ENCODE data around the gene CAPN12. TPM values are rescaled to one million over a fixed set of nuclear protein-coding genes. Genes with fewer than 3 reads are reported as not detected.

Gene CAPN12
- total RNA-seq, 1 experiment from 2014 or later = 8.8 TPM

GRCh38 chr19:38714354-38714778 lies 29.9 kb downstream of the CAPN12 start:
- BruUV-seq (replicated peaks) = no TSS peak
- DNase-seq (ENCODE audit: low read depth, low spot score) = no peak
- no peaks in the 10 kb centered on the region for H4K20me1 ChIP-seq (ENCODE audit: insufficient read depth)

DNA sequence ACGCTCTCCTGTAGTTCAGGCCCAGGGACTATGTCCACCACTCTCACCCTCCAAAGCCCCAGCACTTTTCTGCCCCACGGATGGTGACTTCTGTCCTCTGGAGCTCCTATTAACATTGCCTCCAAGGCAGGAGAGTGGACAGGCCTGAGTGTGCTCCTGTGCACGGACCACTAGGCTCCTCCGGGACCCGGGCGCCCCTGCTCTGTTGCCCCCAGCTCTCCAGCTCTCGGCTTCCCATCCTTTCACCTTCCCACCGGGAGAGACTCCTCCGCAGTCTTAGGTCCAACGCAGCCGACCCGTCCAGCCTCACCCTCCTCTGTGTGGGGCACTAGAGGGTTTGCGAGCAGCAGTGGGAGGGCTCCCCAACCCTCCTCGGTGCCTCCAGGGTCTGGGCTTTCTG lies 30.4 kb downstream of the CAPN12 start:
- Histone ChIP-seq H4K20me1 (ENCODE audit: insufficient read depth) (no peaks in the 10 kb centered on the region), H3K36me3 (ENCODE audit: control insufficient read depth in 1 of 2, insufficient read depth in 2 of 2, low read length in 2 of 2) (peaks cover 33 to 73% of the 10 kb centered on the region in 2 experiments), H2AFZ (ENCODE audit: low read depth, low read length, poor library complexity, severe bottlenecking) (no peak overlapping the region), H3K4me1 (ENCODE audit: control insufficient read depth in 1 of 2, insufficient read depth in 2 of 2, low read length in 2 of 2) (no peaks in the 10 kb centered on the region; a peak in 1 of 4 replicates), H3K9me3 (ENCODE audit: control insufficient read depth in 1 of 2, insufficient read depth in 1 of 2, low read depth in 1 of 2, low read length in 2 of 2) (no peaks in the 10 kb centered on the region), H3K9ac (ENCODE audit: low read length) (no peak overlapping the region), H3K79me2 (ENCODE audit: insufficient read depth, low read length) (peaks cover 20% of the 10 kb centered on the region; the same call in 1 of the 2 replicates), H3K9me2 (ENCODE audit: insufficient read depth) (no peaks in the 10 kb centered on the region), H3K4me2 (ENCODE audit: low read length) (no peak overlapping the region), H3K27ac (ENCODE audit: low read depth, low read length) (no peak overlapping the region), H3K4me3 (replicated peaks in 1 of 2; ENCODE audit: low read depth in 1 of 2, low read length in 2 of 2) (no peak overlapping the region), H3K27me3 (ENCODE audit: insufficient read depth, low read length) (no peaks in the 10 kb centered on the region)
- ChIA-PET RAD21 (ENCODE audit: low non-redundant PET in 1 of 2, low total read pairs in 2 of 2, uncharacterized antibody in 2 of 2, unreplicated experiment in 2 of 2) (no interaction called here), POLR2A (no interaction called here), CTCF (no interaction called here)
- ATAC-seq = no peak
- intact Hi-C loops (cut with micrococcal nuclease) = no loop called here
- DNase-seq (ENCODE audit: low read depth, low spot score) = no peak
- no TSS peak for BruUV-seq (replicated peaks)
- TF ChIP-seq CTCF (IDR thresholded peaks at IDR 0.05 in 2 of 3, conservative IDR thresholded peaks at IDR 0.05 in 1 of 3; ENCODE audit: borderline replicate concordance in 1 of 3, insufficient read depth in 1 of 3, low read depth in 2 of 3, low read length in 2 of 3) (no peak), JUND (IDR thresholded peaks at IDR 0.05) (no peak), FOSL1 (IDR thresholded peaks at IDR 0.05; ENCODE audit: low read depth) (no peak), ZBTB33 (IDR thresholded peaks at IDR 0.05; ENCODE audit: extremely low read depth, insufficient replicate concordance, low read length) (no peak), SP1 (IDR thresholded peaks at IDR 0.05; ENCODE audit: low read depth) (no peak), SRF (IDR thresholded peaks at IDR 0.05; ENCODE audit: low read depth) (no peak), POLR2A (IDR thresholded peaks at IDR 0.05; ENCODE audit: borderline replicate concordance, extremely low read depth, insufficient read depth, insufficient read length) (no peak), YY1 (IDR thresholded peaks at IDR 0.05; ENCODE audit: extremely low read depth, insufficient replicate concordance, low read depth, low read length) (no peak), ELF1 (IDR thresholded peaks at IDR 0.05; ENCODE audit: borderline replicate concordance, low read depth) (no peak), SIN3A (IDR thresholded peaks at IDR 0.05; ENCODE audit: low read depth) (no peak)

More at GRCh38 chr19:38714354-38714778, 29.9 kb downstream of the CAPN12 start:
- Histone ChIP-seq H3K27me3 (ENCODE audit: insufficient read depth, low read length) (no peaks in the 10 kb centered on the region), H2AFZ (ENCODE audit: low read depth, low read length, poor library complexity, severe bottlenecking) (no peak overlapping the region), H3K4me3 (replicated peaks in 1 of 2; ENCODE audit: low read depth in 1 of 2, low read length in 2 of 2) (no peak overlapping the region), H3K9me2 (ENCODE audit: insufficient read depth) (no peaks in the 10 kb centered on the region), H3K9me3 (ENCODE audit: control insufficient read depth in 1 of 2, insufficient read depth in 1 of 2, low read depth in 1 of 2, low read length in 2 of 2) (no peaks in the 10 kb centered on the region), H3K79me2 (ENCODE audit: insufficient read depth, low read length) (peaks cover 19% of the 10 kb centered on the region; the same call in 1 of the 2 replicates), H3K4me1 (ENCODE audit: control insufficient read depth in 1 of 2, insufficient read depth in 2 of 2, low read length in 2 of 2) (no peaks in the 10 kb centered on the region; a peak in 1 of 4 replicates), H3K9ac (ENCODE audit: low read length) (no peak overlapping the region), H3K27ac (ENCODE audit: low read depth, low read length) (no peak overlapping the region), H3K4me2 (ENCODE audit: low read length) (no peak overlapping the region), H3K36me3 (ENCODE audit: control insufficient read depth in 1 of 2, insufficient read depth in 2 of 2, low read length in 2 of 2) (peaks cover 29 to 71% of the 10 kb centered on the region in 2 experiments)
- intact Hi-C loops (cut with micrococcal nuclease) = no loop called here
- TF ChIP-seq SIN3A (IDR thresholded peaks at IDR 0.05; ENCODE audit: low read depth) (no peak), ZBTB33 (IDR thresholded peaks at IDR 0.05; ENCODE audit: extremely low read depth, insufficient replicate concordance, low read length) (no peak), CEBPB (IDR thresholded peaks at IDR 0.05; ENCODE audit: low read depth) (no peak), RAD21 (IDR thresholded peaks at IDR 0.05; ENCODE audit: low read depth) (no peak)
- no peak for ATAC-seq
- RAD21 ChIA-PET (ENCODE audit: low non-redundant PET in 1 of 2, low total read pairs in 2 of 2, uncharacterized antibody in 2 of 2, unreplicated experiment in 2 of 2) = no interaction called here
- CTCF ChIA-PET = no interaction called here
- POLR2A ChIA-PET = no interaction called here
